NCI-H2107 treated with DMSO at 0.1 percent for 48 hours (cell line): ENCODE measurements around the gene NUP37.
"Not testable (repeated sequence)": the region's sequence is repeated elsewhere in the genome, so short reads cannot be mapped to it uniquely, and the experiment has no call there.

Source experiments
- DNase-seq: peaks from one replicate; lab custom pipeline; 2025; ENCODE audit not compliant: unreplicated experiment; lab: John Stamatoyannopoulos, UW

NUP37 gene, protein sequence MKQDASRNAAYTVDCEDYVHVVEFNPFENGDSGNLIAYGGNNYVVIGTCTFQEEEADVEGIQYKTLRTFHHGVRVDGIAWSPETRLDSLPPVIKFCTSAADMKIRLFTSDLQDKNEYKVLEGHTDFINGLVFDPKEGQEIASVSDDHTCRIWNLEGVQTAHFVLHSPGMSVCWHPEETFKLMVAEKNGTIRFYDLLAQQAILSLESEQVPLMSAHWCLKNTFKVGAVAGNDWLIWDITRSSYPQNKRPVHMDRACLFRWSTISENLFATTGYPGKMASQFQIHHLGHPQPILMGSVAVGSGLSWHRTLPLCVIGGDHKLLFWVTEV

GRCh38 chr12:102119674-102120563 lies at the start of gene NUP37, which contains the start of gene PARPBP:
Gene NUP37, minus strand, starts transcription at chr12:102120114. Its CDS starts 1,596 bp downstream, at chr12:102118518.
Gene PARPBP, plus strand, starts transcription at chr12:102120183. Its CDS starts 3,706 bp downstream, at chr12:102123889.
- peak; percentile 78 for DNase-seq

GRCh38 chr12:102167821-102168604 lies 48.1 kb upstream of the NUP37 start:
- no peak for DNase-seq

DNA sequence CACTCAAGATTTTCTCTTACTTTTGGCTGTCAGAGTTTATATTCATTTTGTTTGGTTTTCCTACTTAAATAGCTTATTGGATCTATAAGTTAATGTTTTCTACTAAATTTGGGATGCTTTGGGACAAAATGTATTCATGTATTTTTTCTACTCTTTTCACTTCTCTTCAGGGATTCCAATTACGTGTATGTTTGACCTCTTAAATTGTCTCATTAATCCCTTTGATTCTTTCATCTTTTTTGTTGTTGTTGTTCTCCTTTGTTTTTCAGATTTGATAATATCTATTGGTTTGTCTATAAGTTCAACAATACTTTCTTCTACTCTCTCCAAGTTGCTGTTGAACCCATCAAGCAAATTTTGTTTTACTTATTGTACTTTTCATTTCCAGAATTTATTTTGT lies 43.5 kb upstream of the NUP37 start:
- no peak for DNase-seq

DNA sequence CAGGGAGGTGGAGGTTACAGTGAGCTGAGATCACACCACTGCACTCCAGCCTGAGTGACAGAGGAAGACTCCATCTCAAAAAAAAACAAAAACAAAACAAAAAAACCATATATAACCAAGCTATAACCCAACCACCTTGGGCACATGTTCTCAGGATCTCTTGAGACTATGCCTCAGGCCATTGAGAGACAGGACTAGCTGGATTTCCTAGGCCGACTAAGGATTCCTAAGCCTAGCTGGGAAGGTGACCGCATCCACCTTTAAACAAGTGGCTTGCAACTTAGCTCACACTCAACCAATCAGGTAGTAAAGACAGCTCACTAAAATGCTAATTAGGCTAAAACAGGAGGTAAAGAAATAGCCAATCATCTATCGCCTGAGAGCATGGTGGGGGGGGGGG lies 35.3 kb upstream of the NUP37 start:
- not testable (repeated sequence) for DNase-seq

DNA sequence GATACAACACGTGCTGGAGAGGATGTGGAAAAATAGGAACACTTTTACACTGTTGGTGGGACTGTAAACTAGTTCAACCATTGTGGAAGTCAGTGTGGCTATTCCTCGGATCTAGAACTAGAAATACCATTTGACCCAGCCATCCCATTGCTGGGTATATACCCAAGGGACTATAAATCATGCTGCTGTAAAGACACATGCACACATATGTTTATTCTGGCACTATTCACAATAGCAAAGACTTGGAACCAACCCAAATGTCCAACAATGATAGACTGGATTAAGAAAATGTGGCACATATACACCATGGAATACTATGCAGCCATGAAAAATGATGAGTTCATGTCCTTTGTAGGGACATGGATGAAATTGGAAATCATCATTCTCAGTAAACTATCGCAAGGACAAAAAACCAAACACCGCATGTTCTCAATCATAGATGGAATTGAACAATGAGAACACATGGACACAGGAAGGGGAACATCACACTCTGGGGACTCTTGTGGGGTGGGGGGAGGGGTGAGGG lies 27.2 kb upstream of the NUP37 start:
- not testable (repeated sequence) for DNase-seq

GRCh38 chr12:102144221-102144620 lies 24.3 kb upstream of the NUP37 start:
- DNase-seq = no peak

GRCh38 chr12:102142866-102143373 lies 23.0 kb upstream of the NUP37 start:
- DNase-seq = not testable (repeated sequence)

GRCh38 chr12:102137619-102138018 lies 17.7 kb upstream of the NUP37 start:
- not testable (repeated sequence) for DNase-seq

- not testable (repeated sequence) for DNase-seq
Measured at GRCh38 chr12:102131442-102131841, 11.5 kb upstream of the NUP37 start.

- not testable (repeated sequence) for DNase-seq
Measured at GRCh38 chr12:102130720-102131119, 10.8 kb upstream of the NUP37 start.

- not testable (repeated sequence) for DNase-seq
Measured at GRCh38 chr12:102121328-102121727, 1.4 kb upstream of the NUP37 start.

DNA sequence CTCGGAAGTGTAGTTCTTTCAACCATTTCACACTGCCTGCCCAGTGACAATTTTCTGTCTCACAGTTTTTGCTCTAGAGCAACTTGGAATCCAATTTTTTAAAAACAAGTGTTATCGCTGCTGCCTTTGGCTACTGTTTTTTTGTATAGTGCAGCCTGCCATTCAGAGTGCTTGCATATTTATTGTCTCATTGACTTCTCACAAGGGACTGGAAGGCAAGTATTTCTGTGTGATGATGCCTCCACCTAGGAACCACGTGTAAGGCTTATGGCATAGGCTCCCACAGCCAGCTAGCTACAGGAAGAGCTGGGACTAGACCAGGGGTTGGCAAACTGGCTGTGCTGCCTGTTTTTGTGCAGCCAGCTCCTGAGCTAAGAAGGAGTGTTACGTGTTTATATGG lies 972 bp upstream of the NUP37 start:
- peak; percentile 13 for DNase-seq

- DNase-seq = no peak
Measured at GRCh38 chr12:102120564-102120873, 605 bp upstream of the NUP37 start.

- no peak for DNase-seq
Measured at GRCh38 chr12:102118874-102119273, 1.0 kb downstream of the NUP37 start.

DNA sequence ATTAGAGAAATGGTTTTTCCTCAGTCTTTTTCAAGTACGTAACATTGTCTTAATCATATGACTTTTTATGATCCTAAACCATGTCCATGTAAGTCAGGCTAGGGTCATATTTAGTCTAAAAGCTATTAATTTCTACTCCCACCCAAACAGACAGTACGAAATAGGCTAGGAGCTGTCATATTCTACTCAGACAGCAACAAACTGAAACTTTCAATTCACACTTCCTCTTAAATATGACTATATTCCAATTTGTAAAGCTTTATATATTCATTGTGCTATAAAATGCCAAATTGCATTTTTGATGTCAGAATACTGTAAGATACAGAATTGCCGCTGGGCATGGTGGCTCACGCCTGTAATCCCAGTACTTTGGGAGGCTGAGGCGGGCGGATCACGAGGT lies 3.5 kb downstream of the NUP37 start:
- DNase-seq = no peak

DNA sequence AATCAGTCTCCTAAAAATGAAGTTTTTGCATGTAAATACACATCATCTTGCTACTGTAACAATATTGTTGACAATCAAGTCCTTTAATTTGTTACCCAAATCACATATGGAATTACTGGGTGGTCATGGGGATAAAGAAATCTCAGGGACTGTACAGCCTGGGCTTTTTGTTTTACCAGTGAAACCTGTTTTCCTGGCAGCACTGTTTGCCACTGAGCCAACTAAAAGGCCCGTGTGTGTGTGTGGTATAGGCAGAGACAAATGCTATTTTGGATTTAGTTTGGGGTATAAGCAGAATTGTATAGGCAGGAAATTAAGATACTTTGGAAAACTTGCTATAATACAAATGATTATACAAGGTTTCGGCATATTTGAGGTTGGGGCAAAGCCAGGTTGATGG lies 5.7 kb downstream of the NUP37 start:
- no peak for DNase-seq

- no peak for DNase-seq
Measured at GRCh38 chr12:102110782-102111181, 9.1 kb downstream of the NUP37 start.

DNA sequence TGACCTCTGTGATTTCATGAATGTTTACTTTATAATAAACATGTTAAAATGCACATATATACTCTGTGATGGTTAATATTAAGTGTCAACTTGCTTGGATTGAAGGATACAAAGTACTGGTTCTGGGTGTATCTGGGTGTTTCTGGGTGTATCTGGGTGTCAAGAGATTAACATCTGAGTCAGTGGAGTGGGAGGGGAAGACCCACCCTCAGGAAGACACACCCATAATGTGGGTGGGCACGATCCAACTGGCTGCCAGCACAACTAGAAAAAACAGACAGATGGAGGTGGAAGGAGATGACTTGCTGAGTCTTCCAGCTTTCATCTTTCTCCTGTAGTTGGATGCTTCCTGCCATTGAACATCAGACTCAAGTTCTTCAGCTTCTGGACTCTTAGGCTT lies 11.9 kb downstream of the NUP37 start:
- DNase-seq = no peak

GRCh38 chr12:102106905-102107304 lies 13.0 kb downstream of the NUP37 start:
- no peak for DNase-seq

GRCh38 chr12:102096855-102097254 lies 23.1 kb downstream of the NUP37 start:
- no peak for DNase-seq
